GM23338 (cell line): ENCODE results near the gene CNTNAP2.

Source experiments
- CREB1 ChIP-seq: fragments of 250-450 bp; sonication (Bioruptor Pico); IDR thresholded peaks from 2 replicates; pipeline ENCODE4 v1.5.0; 2020; ENCODE audit warnings: low read depth, mild to moderate bottlenecking, moderate library complexity
- STAT1 ChIP-seq: IDR thresholded peaks from one replicate; pipeline ENCODE4 v1.6.1; 2016; ENCODE audit warnings: antibody characterized with exemption; ENCODE audit not compliant: unreplicated experiment
- TF ChIP-seq, protein P1 (sequence below), 2 experiments: fragments of 200-600 bp in 1 of 2; sonication (generic) in 1 of 2; conservative IDR thresholded peaks; 2 replicates each; pipeline versions ENCODE4 v1.5.1 to v1.6.1; 2016 to 2017; ENCODE audit warnings: antibody characterized with exemption in 2 of 2, low read depth in 2 of 2, mild to moderate bottlenecking in 2 of 2, moderate library complexity in 1 of 2

GRCh38 chr7:148022832-148023231 lies 1906.2 kb downstream of the CNTNAP2 start:
- TF ChIP-seq, protein P1, sequence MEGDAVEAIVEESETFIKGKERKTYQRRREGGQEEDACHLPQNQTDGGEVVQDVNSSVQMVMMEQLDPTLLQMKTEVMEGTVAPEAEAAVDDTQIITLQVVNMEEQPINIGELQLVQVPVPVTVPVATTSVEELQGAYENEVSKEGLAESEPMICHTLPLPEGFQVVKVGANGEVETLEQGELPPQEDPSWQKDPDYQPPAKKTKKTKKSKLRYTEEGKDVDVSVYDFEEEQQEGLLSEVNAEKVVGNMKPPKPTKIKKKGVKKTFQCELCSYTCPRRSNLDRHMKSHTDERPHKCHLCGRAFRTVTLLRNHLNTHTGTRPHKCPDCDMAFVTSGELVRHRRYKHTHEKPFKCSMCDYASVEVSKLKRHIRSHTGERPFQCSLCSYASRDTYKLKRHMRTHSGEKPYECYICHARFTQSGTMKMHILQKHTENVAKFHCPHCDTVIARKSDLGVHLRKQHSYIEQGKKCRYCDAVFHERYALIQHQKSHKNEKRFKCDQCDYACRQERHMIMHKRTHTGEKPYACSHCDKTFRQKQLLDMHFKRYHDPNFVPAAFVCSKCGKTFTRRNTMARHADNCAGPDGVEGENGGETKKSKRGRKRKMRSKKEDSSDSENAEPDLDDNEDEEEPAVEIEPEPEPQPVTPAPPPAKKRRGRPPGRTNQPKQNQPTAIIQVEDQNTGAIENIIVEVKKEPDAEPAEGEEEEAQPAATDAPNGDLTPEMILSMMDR (conservative IDR thresholded peaks at IDR 0.05; ENCODE audit: low read depth in 2 of 2) = no peak
- no peak for TF ChIP-seq CREB1
- no peak for TF ChIP-seq STAT1
